SJCRH30 (cell line): ENCODE measurements around the gene BTBD1. TPM values are rescaled to one million over a fixed set of nuclear protein-coding genes. Genes with fewer than 3 reads are reported as not detected.

Experiments used
- DNase-seq, 2 experiments: peaks; one replicate each; pipeline ENCODE4 v3.0.0-alpha.2; 2015 to 2020
- H3K27ac ChIP-seq: fragments of 250-450 bp; sonication (Bioruptor Pico); 2 replicates; pipeline ENCODE4 v1.5.1; 2020; ENCODE audit warnings: mild to moderate bottlenecking, moderate library complexity
- H3K27me3 ChIP-seq: fragments of 250-450 bp; sonication (Bioruptor Pico); 2 replicates; pipeline ENCODE4 v1.5.1; 2020; ENCODE audit warnings: mild to moderate bottlenecking, moderate library complexity
- H3K36me3 ChIP-seq: fragments of 250-450 bp; sonication (Bioruptor Pico); 2 replicates; pipeline ENCODE4 v1.5.1; 2020; ENCODE audit warnings: mild to moderate bottlenecking, moderate library complexity
- H3K4me1 ChIP-seq: fragments of 250-450 bp; sonication (Bioruptor Pico); 2 replicates; pipeline ENCODE4 v1.5.1; 2020; ENCODE audit warnings: mild to moderate bottlenecking, moderate library complexity
- H3K4me3 ChIP-seq: fragments of 250-450 bp; sonication (Bioruptor Pico); 2 replicates; pipeline ENCODE4 v1.5.1; 2020; ENCODE audit warnings: mild to moderate bottlenecking, moderate library complexity
- H3K9me3 ChIP-seq: fragments of 250-450 bp; sonication (Bioruptor Pico); replicated peaks from 2 replicates; pipeline ENCODE4 v1.5.1; 2020; ENCODE audit warnings: mild to moderate bottlenecking, moderate library complexity
- total RNA-seq: library from RNA; depleted of rRNA; stranded (reverse); fragments of >200 nt; shearing (Covaris generic); gene quantifications from 2 replicates; pipeline ENCODE4 v1.2.3, GENCODE V29; 2014; rRNA removed

BTBD1 gene
- total RNA-seq, 1 experiment from 2014 or later: 83.7 TPM

- H3K36me3 ChIP-seq: no peaks in the 10 kb centered on the region
- DNase-seq: no peak
- no peaks in the 10 kb centered on the region for H3K9me3 ChIP-seq
- no peaks in the 10 kb centered on the region for H3K4me1 ChIP-seq
- no peak overlapping the region for H3K27ac ChIP-seq
- H3K27me3 ChIP-seq: no peaks in the 10 kb centered on the region
- H3K4me3 ChIP-seq: no peak overlapping the region
Observed at GRCh38 chr15:82977076-82977475, 90.0 kb downstream of the BTBD1 start.

- Histone ChIP-seq H3K4me1 (peaks cover 2% of the 10 kb centered on the region; the same call in 1 of the 2 replicates), H3K4me3 (no peak overlapping the region)
- no peak for DNase-seq
Observed at GRCh38 chr15:82972990-82973389, 94.1 kb downstream of the BTBD1 start.

GRCh38 chr15:82971218-82971984 lies 95.7 kb downstream of the BTBD1 start:
- Histone ChIP-seq H3K27ac (no peak overlapping the region), H3K4me1 (peaks cover 2% of the 10 kb centered on the region; the same call in 1 of the 2 replicates), H3K4me3 (no peak overlapping the region), H3K36me3 (no peaks in the 10 kb centered on the region), H3K27me3 (no peaks in the 10 kb centered on the region), H3K9me3 (no peaks in the 10 kb centered on the region)
- DNase-seq: no peak

More at GRCh38 chr15:82972990-82973389, 94.1 kb downstream of the BTBD1 start:
- Histone ChIP-seq H3K9me3 (no peaks in the 10 kb centered on the region), H3K27ac (no peak overlapping the region), H3K36me3 (no peaks in the 10 kb centered on the region), H3K27me3 (no peaks in the 10 kb centered on the region)

GRCh38 chr15:82970696-82971095 lies 96.4 kb downstream of the BTBD1 start:
- no peak overlapping the region for H3K4me3 ChIP-seq
- H3K27ac ChIP-seq: no peak overlapping the region
- H3K4me1 ChIP-seq: peaks cover 2% of the 10 kb centered on the region; the same call in 1 of the 2 replicates
- DNase-seq: no peak
- H3K36me3 ChIP-seq: no peaks in the 10 kb centered on the region
- no peaks in the 10 kb centered on the region for H3K27me3 ChIP-seq
- no peaks in the 10 kb centered on the region for H3K9me3 ChIP-seq

- no peak overlapping the region for H3K4me3 ChIP-seq
- H3K27me3 ChIP-seq: no peaks in the 10 kb centered on the region
- peaks cover 2% of the 10 kb centered on the region; the same call in 1 of the 2 replicates for H3K4me1 ChIP-seq
- H3K9me3 ChIP-seq: no peaks in the 10 kb centered on the region
- no peak overlapping the region for H3K27ac ChIP-seq
- DNase-seq: no peak
- no peaks in the 10 kb centered on the region for H3K36me3 ChIP-seq
Observed at GRCh38 chr15:82970078-82970686, 96.9 kb downstream of the BTBD1 start.

GRCh38 chr15:82969353-82969752 lies 97.7 kb downstream of the BTBD1 start:
- Histone ChIP-seq H3K4me3 (no peak overlapping the region), H3K4me1 (peaks cover 2% of the 10 kb centered on the region; the same call in 1 of the 2 replicates), H3K27me3 (no peaks in the 10 kb centered on the region), H3K27ac (no peak overlapping the region), H3K36me3 (no peaks in the 10 kb centered on the region), H3K9me3 (no peaks in the 10 kb centered on the region)
- DNase-seq: no peak

- no peak for DNase-seq
- Histone ChIP-seq H3K9me3 (no peaks in the 10 kb centered on the region), H3K36me3 (no peaks in the 10 kb centered on the region), H3K4me1 (peaks cover 2% of the 10 kb centered on the region; the same call in 1 of the 2 replicates), H3K4me3 (no peak overlapping the region), H3K27ac (no peak overlapping the region), H3K27me3 (no peaks in the 10 kb centered on the region)
Observed at GRCh38 chr15:82968066-82968465, 99.0 kb downstream of the BTBD1 start.

GRCh38 chr15:82966671-82967071 lies 100.4 kb downstream of the BTBD1 start:
- no peaks in the 10 kb centered on the region for H3K9me3 ChIP-seq
- DNase-seq: no peak
- H3K36me3 ChIP-seq: no peaks in the 10 kb centered on the region
- H3K27ac ChIP-seq: no peak overlapping the region
- H3K27me3 ChIP-seq: no peaks in the 10 kb centered on the region
- H3K4me3 ChIP-seq: no peak overlapping the region
- H3K4me1 ChIP-seq: peaks cover 2% of the 10 kb centered on the region; the same call in 1 of the 2 replicates

Other genes starting within 250 kb of the BTBD1 start
- 6.8 and 7.3 TPM in 2 replicates for gene HOMER2, start 114.5 kb downstream of the BTBD1 start, total RNA-seq
- gene RAMAC, start 81.0 kb downstream of the BTBD1 start, total RNA-seq: 44.0 and 48.4 TPM in 2 replicates
- 11.2 and 12.3 TPM in 2 replicates for gene C15orf40, start 55.6 kb downstream of the BTBD1 start, total RNA-seq
- gene TM6SF1, start 40.4 kb upstream of the BTBD1 start, total RNA-seq: 4.1 and 5.4 TPM in 2 replicates
- gene HDGFL3, start 140.6 kb upstream of the BTBD1 start, total RNA-seq: 71.6 and 75.2 TPM in 2 replicates
- not detected in 2 replicates for gene BNC1, start 217.4 kb upstream of the BTBD1 start, total RNA-seq